Mucosa of stomach (tissue), 1 donor: ENCODE measurements around the gene CLDN16.

ENCODE experiments used
- H3K27me3 ChIP-seq: one replicate; pipeline ENCODE4 v1.7.0; 2013; ENCODE audit warnings: mild to moderate bottlenecking, low read length; ENCODE audit not compliant: control insufficient read depth, insufficient read depth
- H3K36me3 ChIP-seq: one replicate; pipeline ENCODE4 v1.7.0; 2013; ENCODE audit warnings: low read length; ENCODE audit not compliant: control insufficient read depth, insufficient read depth
- H3K4me1 ChIP-seq: one replicate; pipeline ENCODE4 v1.7.0; 2013; ENCODE audit warnings: mild to moderate bottlenecking, low read length; ENCODE audit not compliant: control insufficient read depth, insufficient read depth
- H3K4me3 ChIP-seq: one replicate; pipeline ENCODE4 v1.7.0; 2013; ENCODE audit warnings: low read length
- H3K9ac ChIP-seq: one replicate; pipeline ENCODE4 v1.7.0; 2013; ENCODE audit warnings: mild to moderate bottlenecking, low read length, moderate library complexity
- H3K9me3 ChIP-seq: one replicate; pipeline ENCODE4 v1.7.0; 2013; ENCODE audit warnings: mild to moderate bottlenecking, low read length, moderate library complexity; ENCODE audit not compliant: control insufficient read depth
- donor health status: Pancreatic carcinoma.

Gene CLDN16

GRCh38 chr3:190382082-190382481 is 5.9 kb upstream of the CLDN16 start:
- Histone ChIP-seq H3K4me3 (no peak overlapping the region), H3K9me3 (no peaks in the 10 kb centered on the region), H3K36me3 (no peaks in the 10 kb centered on the region), H3K9ac (no peak overlapping the region), H3K27me3 (no peaks in the 10 kb centered on the region), H3K4me1 (peaks cover 4% of the 10 kb centered on the region)

DNA sequence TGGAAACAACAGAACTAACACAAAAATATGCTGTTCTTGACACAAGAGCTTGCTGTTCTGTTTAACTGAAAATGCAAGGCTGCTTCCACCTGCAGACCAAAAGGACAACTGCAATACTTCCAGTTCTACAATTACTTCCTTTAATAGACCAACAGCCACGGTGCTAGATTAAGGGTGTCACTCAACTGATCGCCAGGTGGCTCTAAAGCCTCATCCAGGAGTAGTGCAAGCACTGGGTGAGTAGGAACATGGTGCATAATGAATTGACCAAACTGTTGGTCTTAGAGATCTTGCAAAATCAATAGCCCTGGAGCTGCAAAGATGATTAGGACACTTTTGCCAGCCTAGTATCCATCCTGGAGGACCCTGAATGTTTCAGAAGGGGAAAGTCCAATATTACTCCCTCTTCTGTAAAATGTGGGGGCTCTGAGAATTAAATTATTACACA is 3.6 kb upstream of the CLDN16 start:
- no peak overlapping the region for H3K4me3 ChIP-seq
- H3K4me1 ChIP-seq = peaks cover 4% of the 10 kb centered on the region
- H3K36me3 ChIP-seq = no peaks in the 10 kb centered on the region
- no peak overlapping the region for H3K9ac ChIP-seq
- H3K9me3 ChIP-seq = no peaks in the 10 kb centered on the region
- H3K27me3 ChIP-seq = no peaks in the 10 kb centered on the region

DNA sequence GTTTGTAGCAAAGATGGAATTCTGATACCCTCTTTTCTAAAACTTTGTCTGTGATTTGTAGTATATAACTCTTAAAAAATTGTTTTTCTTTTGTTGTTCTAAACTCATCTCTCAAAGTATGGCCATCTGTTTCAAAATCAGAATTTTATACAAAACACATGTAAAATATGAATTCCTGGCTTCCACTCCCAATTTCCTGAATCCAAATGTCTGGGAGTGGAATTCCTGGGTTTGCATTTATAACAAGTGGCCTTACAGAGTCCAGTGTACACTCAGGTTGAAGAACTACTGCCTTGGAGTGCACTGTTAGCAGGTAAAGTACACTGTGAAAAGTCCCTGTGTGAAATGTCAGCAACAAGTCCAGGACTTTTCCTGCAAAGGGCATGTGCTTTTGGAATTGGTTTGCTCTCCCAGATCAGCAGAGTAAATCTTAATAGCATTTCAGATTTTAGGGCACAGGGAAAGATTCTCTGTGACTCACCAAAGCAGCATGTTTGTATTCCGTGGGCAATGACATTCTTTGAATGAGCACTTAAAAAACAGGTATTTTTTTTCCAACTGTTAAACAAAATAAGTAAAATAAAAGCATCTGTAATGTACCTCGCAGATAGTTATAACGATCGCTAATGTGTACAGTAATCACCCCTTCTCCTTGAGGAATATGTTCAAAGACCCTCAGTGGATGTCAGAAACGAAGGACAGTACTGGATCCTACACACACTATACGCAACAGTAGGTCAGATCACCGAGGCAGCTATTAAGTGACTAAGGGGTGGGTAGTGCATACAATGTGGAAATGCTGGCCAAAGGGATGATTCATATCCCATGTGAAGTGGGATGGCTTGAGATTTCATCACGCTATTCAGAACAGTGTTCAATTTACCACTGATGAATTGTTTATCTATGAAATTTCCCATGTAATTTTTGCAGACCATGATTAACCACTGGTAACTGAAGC is 2.0 kb upstream of the CLDN16 start:
- no peaks in the 10 kb centered on the region for H3K36me3 ChIP-seq
- H3K27me3 ChIP-seq = no peaks in the 10 kb centered on the region
- no peaks in the 10 kb centered on the region for H3K9me3 ChIP-seq
- no peak overlapping the region for H3K9ac ChIP-seq
- no peak overlapping the region for H3K4me3 ChIP-seq
- H3K4me1 ChIP-seq = peaks cover 3% of the 10 kb centered on the region

- no peaks in the 10 kb centered on the region for H3K36me3 ChIP-seq
- H3K9ac ChIP-seq = no peak overlapping the region
- no peaks in the 10 kb centered on the region for H3K27me3 ChIP-seq
- H3K4me3 ChIP-seq = no peak overlapping the region
- H3K9me3 ChIP-seq = no peaks in the 10 kb centered on the region
- no peaks in the 10 kb centered on the region for H3K4me1 ChIP-seq
Measured at GRCh38 chr3:190388703-190389102, 740 bp downstream of the CLDN16 start.

GRCh38 chr3:190396001-190396400 is 8.0 kb downstream of the CLDN16 start:
- Histone ChIP-seq H3K4me1 (no peaks in the 10 kb centered on the region), H3K27me3 (no peaks in the 10 kb centered on the region)

GRCh38 chr3:190397889-190398288 is 9.9 kb downstream of the CLDN16 start:
- Histone ChIP-seq H3K36me3 (no peaks in the 10 kb centered on the region), H3K27me3 (no peaks in the 10 kb centered on the region), H3K4me3 (no peak overlapping the region), H3K9me3 (no peaks in the 10 kb centered on the region), H3K9ac (no peak overlapping the region), H3K4me1 (no peaks in the 10 kb centered on the region)

More at GRCh38 chr3:190396001-190396400, 8.0 kb downstream of the CLDN16 start:
- no peak overlapping the region for H3K4me3 ChIP-seq
- H3K36me3 ChIP-seq = no peaks in the 10 kb centered on the region
- H3K9me3 ChIP-seq = no peaks in the 10 kb centered on the region
- H3K9ac ChIP-seq = no peak overlapping the region

- no peak overlapping the region for H3K4me3 ChIP-seq
- no peaks in the 10 kb centered on the region for H3K36me3 ChIP-seq
- H3K9me3 ChIP-seq = no peaks in the 10 kb centered on the region
- no peaks in the 10 kb centered on the region for H3K27me3 ChIP-seq
- no peak overlapping the region for H3K9ac ChIP-seq
- H3K4me1 ChIP-seq = no peaks in the 10 kb centered on the region
Measured at GRCh38 chr3:190399677-190400076, 11.7 kb downstream of the CLDN16 start.

DNA sequence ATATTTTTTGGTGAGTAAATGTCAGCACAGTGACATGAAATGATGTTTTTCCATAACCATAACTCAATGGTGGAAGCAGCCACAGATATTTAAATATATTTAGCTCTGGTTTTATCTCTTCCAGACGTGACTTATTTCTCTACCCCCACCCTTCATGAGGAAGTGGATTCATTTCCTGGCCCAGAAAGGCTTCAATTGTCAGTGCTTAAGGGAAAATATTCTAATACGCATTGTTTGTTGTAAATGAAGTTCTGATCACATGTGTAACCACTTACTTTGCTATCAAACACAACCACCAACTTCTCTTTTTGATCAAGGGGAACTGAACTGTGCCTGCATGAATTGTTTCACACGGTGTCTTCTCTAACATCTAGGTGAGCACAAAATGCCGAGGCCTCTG is 14.0 kb downstream of the CLDN16 start:
- no peaks in the 10 kb centered on the region for H3K27me3 ChIP-seq
- H3K36me3 ChIP-seq = no peaks in the 10 kb centered on the region
- H3K9ac ChIP-seq = no peak overlapping the region
- no peaks in the 10 kb centered on the region for H3K9me3 ChIP-seq
- no peak overlapping the region for H3K4me3 ChIP-seq
- no peaks in the 10 kb centered on the region for H3K4me1 ChIP-seq

GRCh38 chr3:190404715-190405114 is 16.8 kb downstream of the CLDN16 start:
- no peak overlapping the region for H3K4me3 ChIP-seq
- H3K9me3 ChIP-seq = no peaks in the 10 kb centered on the region
- H3K27me3 ChIP-seq = no peaks in the 10 kb centered on the region
- no peaks in the 10 kb centered on the region for H3K4me1 ChIP-seq
- no peak overlapping the region for H3K9ac ChIP-seq
- H3K36me3 ChIP-seq = no peaks in the 10 kb centered on the region

DNA sequence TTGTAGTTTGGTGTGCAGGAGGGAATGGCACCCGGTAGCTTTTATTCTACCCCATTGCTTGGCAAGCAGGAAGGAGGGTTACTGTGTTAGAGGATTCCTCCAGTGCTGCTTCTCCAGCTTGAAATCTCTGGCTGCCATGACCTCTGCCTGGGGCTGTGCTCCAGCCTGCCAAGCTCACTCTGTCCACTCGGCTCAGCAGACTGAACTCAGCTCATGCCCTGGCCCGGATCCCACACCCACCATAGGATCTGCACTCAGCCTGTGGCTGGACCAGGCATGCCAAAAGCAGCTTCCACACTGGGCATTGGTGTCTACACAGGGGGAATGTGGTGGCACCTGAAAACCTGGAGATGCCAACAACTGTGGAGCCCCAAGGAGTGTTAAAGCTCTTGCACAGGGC is 26.3 kb downstream of the CLDN16 start:
- Histone ChIP-seq H3K27me3 (no peaks in the 10 kb centered on the region), H3K9ac (no peak overlapping the region), H3K4me1 (no peaks in the 10 kb centered on the region), H3K4me3 (no peak overlapping the region), H3K9me3 (no peaks in the 10 kb centered on the region), H3K36me3 (no peaks in the 10 kb centered on the region)

GRCh38 chr3:190424108-190424477 is 36.1 kb downstream of the CLDN16 start:
- H3K9me3 ChIP-seq = no peaks in the 10 kb centered on the region
- no peaks in the 10 kb centered on the region for H3K27me3 ChIP-seq
- no peak overlapping the region for H3K4me3 ChIP-seq
- H3K4me1 ChIP-seq = no peaks in the 10 kb centered on the region
- H3K9ac ChIP-seq = no peak overlapping the region
- no peaks in the 10 kb centered on the region for H3K36me3 ChIP-seq

GRCh38 chr3:190424478-190425439 is 36.8 kb downstream of the CLDN16 start:
- H3K36me3 ChIP-seq = no peaks in the 10 kb centered on the region
- no peaks in the 10 kb centered on the region for H3K27me3 ChIP-seq
- H3K9me3 ChIP-seq = no peaks in the 10 kb centered on the region
- H3K4me1 ChIP-seq = no peaks in the 10 kb centered on the region
- no peak overlapping the region for H3K4me3 ChIP-seq
- no peak overlapping the region for H3K9ac ChIP-seq
